GM18508 (cell line): Measurements from ENCODE around the gene MMP11.

Experiments
- ATAC-seq: cut with Tn5 transposase; IDR thresholded peaks from one replicate; pipeline ENCODE4 v1.9.1; 2021; ENCODE audit warnings: moderate number of reproducible peaks; ENCODE audit not compliant: insufficient read depth, unreplicated experiment

The MMP11 gene

DNA sequence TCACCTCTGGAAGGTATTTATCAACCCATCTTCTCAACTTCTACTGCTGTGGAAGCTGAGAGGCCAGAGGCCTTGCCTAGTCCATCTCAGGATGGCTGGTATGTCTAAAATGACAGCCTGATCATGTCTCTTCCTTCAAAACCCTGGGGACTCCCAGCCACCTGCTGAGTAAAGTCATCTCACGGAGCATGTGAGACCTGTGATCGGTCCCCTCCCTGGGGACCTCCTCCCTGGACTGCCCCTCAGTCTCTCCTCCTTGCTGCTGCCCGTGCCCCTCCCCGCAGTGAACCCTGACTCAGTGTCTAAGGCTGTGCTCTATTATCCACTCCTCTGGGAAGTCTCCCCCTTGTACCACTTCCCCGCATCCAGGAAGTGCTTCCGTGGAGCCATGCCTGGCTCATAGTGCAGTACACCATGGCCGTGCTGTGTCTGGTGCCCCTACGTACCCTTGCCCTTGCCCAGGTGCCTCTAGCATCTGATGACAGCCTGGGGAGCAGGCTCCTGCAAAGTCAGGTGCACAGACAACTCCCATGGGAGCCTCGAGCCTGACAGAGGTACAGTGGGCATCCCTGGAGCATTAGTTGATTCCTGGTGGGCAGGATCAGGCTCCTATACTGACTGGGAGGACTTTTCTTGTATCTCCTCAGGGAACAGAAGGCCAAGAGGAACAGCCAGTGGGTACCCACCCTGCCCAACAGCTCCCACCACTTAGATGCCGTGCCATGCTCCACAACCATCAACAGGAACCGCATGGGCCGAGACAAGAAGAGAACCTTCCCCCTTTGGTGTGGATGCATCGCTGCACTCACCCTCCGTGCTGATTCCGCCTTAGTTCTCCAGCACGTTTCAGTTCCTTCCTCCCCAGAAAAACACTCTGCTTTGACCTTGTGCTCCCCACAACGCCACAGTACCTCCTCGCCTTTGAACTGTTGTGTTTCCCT is 27.9 kb downstream of the MMP11 start:
- no peak for ATAC-seq

- no peak for ATAC-seq
Measured at GRCh38 chr22:23801238-23801821, 28.7 kb downstream of the MMP11 start.

DNA sequence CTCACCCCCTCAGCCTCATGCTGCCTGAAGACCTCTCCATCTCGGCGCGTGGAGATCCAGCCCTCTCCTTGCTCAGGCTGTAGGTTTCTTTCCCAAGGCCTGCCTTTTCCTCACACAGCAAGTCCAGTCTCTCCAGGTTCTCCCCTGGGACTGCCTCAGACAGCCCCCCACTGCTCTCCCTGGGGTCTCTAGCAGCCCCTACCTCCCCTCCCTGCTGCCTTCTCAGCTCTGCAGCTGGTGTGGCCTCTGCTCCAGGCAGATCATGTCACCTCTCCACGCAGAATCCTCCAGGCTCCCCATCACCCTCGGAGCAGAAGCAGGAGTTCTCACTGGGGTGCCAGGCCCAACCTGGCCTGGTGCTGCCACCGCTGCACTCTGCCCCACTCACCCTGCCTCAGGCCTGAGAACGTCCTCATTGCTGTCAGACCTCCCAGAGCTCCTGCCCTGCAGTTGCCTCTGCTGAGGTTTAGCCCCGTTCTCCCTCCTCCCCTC is 29.3 kb downstream of the MMP11 start:
- ATAC-seq = no peak

DNA sequence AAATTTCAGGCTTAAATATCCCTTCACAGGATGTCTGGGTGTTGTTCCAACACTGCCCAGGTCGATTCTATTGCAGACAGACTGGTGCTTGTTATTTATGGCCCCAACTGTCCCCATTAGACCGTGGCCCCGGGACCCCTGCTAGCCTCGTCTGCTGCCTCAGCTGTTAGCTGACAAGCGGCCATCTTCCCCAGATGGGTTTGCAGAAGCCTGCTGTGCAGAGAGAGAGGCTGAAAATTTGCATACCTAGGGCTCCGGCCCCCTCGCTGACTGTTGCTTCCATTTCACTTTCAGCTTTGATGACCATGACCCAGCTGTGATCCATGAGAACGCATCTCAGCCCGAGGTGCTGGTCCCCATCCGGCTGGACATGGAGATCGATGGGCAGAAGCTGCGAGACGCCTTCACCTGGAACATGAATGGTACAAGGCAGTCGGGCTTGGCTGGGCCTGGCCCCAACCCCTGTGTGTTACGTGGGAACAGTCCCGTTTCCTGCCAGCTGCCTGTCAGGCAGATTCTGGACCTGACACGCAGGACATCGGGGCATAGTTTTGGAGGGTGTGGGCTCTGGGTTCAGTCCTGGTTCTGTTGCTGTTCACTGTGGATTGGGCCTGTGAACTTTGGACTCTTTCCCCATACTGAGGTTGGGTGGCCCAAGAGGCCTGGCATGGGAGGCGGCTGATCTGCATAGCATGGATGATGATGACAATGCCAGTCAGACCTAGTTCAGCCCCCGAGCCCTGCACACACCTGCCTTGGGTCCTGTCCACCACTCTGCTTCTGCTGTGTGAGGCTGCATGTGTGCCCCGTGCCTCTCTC is 30.6 kb downstream of the MMP11 start:
- no peak for ATAC-seq

DNA sequence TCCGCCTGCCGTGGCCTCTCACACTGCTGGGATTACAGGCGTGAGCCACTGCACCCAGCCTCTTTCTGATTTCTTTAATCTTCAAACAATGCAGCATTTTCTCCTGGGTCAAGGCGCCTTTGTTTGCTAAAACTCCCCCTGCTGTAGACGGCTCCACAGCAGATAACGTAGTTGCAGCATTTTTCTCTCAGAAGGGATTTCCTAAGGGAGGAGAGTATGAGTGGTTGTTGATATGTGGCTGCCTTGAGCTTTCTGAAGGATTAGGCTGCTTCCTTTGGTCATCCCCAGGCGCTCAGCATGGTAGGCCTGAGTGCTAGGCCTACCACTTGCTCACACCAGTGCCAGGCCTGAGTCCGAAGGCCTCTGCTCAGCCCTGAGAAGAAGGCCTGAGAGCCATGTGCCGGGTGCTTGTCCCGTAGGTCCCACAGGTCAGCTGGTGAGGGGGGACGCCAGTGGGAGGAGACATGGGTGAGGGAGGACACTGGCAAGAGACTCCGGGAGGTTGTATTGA is 32.2 kb downstream of the MMP11 start:
- no peak for ATAC-seq

GRCh38 chr22:23806837-23807236 is 34.2 kb downstream of the MMP11 start:
- ATAC-seq = no peak

- ATAC-seq = no peak
Measured at GRCh38 chr22:23812378-23812777, 39.7 kb downstream of the MMP11 start.

DNA sequence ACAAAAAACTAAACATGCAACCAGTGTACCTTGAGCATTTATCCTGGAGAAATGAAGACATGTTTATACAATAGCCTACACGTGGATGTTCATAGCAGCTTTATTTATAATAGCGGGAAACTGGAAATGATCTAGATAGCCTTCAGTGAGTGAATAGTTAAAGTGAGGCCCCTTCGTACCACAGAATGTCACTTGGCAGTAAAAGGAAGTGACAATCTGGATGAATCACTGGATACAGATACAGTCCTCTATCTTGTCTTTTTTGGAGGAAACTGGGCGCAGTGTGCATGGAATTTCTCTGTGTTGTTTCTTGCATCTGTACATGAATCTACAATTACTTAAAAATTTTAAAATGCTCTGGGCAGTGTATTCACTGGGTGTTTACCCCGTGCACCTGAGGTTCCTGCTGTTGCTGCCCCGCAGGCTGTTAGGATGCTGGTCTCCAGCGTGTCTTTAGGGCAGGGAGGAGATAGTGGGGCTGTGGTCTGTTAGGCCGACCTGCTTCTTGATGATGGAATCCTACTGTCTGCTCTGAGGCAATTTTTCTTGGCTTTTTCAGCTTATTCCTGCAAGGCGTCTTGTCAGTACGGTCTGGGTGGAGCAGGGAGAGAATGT is 43.0 kb downstream of the MMP11 start:
- no peak for ATAC-seq

GRCh38 chr22:23816156-23816976 is 43.7 kb downstream of the MMP11 start:
- ATAC-seq = no peak

- no peak for ATAC-seq
Measured at GRCh38 chr22:23817146-23817545, 44.5 kb downstream of the MMP11 start.

- no peak for ATAC-seq
Measured at GRCh38 chr22:23818541-23818940, 45.9 kb downstream of the MMP11 start.

GRCh38 chr22:23820748-23821211 is 48.1 kb downstream of the MMP11 start:
- no peak for ATAC-seq

DNA sequence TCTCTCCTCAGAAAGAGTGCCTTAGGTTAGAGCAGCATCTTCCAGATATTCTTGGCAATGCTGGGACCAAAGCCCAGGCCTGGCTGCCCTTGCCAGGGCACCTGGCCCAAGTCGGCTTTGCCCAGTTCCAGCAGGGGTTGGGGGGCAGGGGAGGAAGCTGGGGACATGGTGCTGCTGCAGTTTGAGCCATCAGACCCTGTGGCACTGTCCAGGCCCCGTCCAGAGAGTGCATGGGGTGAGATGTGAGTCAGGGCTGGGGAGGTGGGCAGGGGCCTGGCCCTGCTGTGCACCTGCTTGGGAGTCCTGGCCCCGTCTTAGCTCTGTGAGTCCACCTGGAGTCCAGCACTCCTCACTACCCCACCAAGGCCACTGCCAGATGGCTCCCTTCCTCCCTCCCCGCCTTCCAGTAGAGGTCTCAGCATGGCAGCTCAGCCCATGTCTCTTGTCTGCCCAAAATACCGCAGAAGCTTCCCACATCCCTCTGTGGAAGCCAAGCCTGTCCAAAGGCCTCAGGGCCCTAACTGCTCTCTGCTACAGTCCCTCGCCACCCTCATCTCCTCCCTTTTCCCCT is 49.5 kb downstream of the MMP11 start:
- ATAC-seq = no peak

GRCh38 chr22:23823331-23823791 is 50.7 kb downstream of the MMP11 start:
- no peak for ATAC-seq

- ATAC-seq = no peak
Measured at GRCh38 chr22:23824476-23825245, 52.0 kb downstream of the MMP11 start.

DNA sequence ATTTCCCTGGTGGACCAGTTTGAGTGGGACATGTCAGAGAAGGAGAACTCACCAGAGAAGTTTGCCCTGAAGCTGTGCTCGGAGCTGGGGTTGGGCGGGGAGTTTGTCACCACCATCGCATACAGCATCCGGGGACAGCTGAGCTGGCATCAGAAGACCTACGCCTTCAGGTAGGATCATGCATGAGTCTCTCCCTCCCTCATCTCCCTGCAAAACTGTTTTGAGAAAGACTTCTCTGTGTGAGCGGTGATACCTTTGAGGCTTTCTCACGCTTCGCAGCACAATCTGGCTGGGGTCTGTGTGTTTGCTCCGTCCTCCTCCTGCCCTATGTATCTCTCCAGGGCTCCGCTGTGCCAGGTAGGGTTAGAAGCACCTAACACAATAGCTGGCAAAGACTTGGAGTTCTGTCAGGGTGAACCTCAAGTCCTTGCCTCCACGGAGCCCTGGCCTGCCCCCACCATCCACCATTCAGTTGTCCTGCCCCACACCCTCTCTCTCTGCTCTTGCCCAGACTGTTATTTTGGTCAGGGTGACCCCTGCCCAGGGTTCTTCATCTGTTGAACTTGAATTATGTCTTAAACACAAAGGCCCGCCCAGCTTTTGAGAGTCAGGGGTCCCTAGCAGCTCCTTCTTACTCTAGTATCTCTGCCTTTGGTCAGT is 52.7 kb downstream of the MMP11 start:
- ATAC-seq = no peak

DNA sequence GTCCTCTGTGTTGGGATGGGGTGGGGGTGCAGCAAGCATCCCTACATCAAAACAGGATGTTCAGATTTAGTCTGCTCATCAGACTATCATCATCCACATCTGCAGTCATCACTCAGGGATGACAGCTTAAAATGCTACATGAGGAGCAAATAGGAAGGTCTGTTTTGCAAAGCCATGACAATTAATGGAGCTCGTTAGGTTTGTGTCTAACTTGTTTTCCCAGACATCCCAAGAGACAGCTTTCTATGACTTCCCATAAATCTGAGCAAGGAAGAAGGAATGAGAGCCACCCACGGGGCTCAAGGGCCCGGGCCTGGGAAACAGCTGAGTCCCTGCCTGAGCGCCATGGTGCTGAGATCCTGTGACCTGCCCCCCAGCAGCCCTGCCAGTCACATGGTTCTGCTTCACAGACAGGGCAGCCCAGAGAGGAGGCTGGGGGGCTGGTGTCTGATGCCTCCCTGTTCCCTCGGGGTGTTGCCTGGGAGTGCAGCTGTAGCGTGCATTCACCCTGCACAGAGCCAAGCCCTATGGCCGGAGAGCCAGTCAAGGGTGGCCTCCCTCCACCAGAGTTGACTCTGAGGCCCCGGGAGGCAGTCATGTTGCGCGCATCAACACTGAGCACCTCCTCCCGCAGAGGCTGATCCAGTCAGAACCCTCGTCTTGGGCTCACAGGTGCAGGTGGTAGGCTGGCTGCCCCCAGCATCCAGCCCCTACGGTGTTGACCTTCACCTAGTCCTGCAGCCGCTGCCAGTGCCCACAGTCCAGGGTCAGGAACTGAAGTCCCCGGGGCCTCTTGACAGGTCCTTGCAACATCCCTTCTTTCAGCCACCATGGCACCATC is 54.1 kb downstream of the MMP11 start:
- no peak for ATAC-seq
